NCI-H345 (cell line): ENCODE measurements around the gene MED7.

Source experiments
- DNase-seq: peaks from one replicate; lab custom pipeline; 2025; lab: John Stamatoyannopoulos, UW

MED7 gene

GRCh38 chr5:157162919-157163510 lies 20.4 kb upstream of the MED7 start:
- DNase-seq: no peak

DNA sequence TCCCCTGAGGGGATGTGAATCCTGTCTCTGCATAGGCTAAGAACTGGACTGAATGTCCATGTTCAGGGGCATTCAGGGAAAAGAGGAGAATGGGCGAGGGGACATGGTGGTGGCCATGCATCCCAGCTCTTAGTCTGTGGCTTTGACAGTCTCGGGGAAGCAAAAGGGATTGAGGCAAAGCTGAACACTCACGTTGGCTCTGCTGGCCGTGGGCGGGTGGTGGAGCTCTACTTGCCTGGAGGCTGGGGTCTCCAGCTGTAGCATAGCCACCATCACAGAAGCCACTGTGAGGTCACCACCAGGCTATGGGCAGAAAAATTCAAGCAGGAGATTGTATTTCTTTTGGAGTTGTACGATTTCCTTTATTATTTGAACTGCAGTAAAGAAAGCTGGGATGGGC lies 19.3 kb upstream of the MED7 start:
- DNase-seq: no peak

- DNase-seq: no peak
Measured at GRCh38 chr5:157160001-157160400, 17.3 kb upstream of the MED7 start.

GRCh38 chr5:157159209-157159751 lies 16.6 kb upstream of the MED7 start:
- DNase-seq: no peak

DNA sequence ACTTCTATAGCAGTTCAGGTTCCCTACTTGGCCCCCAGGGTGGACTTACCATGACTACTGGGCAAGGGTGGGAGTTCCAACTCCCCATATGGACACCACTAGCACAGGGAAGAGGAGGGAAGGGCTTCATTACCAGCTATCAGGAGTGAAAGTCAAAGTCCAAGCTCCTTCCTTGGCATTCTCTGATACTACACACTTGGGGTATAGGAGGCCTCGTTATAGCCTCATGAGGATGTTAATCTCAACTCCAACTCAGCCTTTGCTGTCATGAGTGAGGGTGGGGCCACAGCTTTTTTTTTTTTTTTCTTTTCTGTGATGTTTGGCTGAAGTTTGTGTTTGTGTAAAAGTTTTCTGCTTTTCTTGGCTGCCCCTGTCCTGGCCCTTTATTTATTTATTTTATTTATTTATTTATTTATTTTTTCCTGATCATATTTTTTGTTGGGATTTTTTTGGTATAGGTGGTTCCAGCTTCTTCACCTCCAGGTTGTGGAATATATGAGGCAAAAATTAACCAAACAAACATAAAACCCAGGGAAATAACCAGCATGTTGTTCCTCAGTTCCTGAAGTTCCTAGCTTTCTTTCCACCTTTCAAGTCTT lies 14.7 kb upstream of the MED7 start:
- no peak for DNase-seq

GRCh38 chr5:157155297-157155696 lies 12.6 kb upstream of the MED7 start:
- DNase-seq: no peak

- no peak for DNase-seq
Measured at GRCh38 chr5:157150995-157151394, 8.3 kb upstream of the MED7 start.

DNA sequence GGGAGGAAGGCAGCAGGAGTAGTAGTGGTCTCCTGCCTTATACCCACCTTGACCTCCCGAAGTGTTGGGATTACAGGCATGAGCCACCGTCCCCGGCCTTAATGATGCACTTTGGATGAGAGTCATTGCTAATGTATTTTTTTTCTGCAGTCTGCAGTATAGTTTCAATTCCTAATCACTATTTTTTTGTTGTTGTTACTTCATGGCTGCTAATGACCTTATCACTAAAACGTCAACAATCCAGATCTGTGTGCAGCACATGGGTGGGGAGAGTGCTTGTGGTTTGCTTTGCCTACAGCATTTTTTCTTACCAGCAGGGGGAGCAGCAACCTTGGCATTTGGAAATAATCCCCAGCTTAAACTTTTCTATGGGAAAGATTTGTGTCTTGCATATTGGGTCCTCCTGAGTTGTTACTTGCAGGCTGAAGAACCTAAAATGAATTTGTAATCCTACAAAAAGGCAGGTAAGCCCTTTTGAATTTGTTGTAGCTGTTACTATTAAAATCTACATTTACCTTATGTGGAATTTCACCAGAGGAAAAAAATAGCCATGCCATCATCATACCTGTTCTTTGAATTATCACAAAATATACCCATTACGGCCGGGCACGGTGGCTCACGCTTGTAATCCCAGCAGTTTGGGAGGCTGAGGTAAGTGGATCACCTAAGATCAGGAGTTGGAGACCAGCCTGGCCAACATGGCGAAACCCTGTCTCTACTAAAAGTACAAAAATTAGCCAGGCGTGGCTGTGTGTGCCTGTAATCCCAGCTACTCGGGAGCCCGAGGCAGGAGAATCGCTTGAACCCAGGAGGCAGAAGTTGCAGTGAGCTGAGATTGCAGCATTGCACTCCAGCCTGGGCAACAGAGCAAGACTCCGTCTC lies 6.3 kb upstream of the MED7 start:
- DNase-seq: peak; percentile 82

GRCh38 chr5:157143127-157143971 lies 684 bp upstream of the MED7 start:
- DNase-seq: peak; percentile 86

DNA sequence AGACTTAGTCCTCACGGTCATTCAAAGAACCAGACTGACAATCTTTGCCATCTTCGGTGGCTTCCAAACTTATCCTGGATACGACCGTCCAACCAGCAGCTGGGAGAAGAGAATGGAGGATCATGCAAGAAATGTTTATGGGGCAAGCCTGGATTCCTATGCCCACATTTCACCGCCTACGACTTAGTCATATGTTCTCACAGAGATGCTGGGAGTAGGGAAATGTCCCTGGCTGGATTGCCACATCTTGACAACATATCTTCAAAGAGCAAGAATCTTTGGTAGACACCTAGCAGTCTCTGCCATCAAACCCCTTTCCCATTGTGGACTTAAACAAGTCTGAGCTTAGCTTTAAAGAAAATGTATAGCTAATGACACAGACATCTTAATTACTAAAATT lies 5.0 kb downstream of the MED7 start:
- no peak for DNase-seq

- no peak for DNase-seq
Measured at GRCh38 chr5:157132281-157132612, 10.4 kb downstream of the MED7 start.

GRCh38 chr5:157130925-157131324 lies 11.7 kb downstream of the MED7 start:
- DNase-seq: peak; percentile 28

DNA sequence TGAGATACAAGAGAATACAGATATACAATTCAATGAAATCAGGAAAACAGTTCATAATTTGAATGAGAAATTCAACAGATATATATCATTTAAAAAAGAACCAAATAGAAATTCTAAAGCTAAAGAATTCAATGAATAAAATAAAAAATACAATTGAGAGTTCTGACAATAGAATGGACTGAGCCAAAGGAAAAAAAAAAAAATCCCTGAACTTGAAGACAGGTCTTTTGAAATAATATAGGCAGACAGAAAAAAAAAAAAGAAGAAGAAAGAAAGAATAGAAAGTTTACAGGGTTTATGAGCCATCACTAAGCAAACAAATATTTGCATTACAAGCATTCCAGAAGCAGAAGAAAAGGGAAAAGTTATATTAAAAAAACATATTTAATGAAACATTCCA lies 21.0 kb downstream of the MED7 start:
- no peak for DNase-seq

GRCh38 chr5:157120102-157120501 lies 22.6 kb downstream of the MED7 start:
- no peak for DNase-seq

- no peak for DNase-seq
Measured at GRCh38 chr5:157116483-157116954, 26.1 kb downstream of the MED7 start.

DNA sequence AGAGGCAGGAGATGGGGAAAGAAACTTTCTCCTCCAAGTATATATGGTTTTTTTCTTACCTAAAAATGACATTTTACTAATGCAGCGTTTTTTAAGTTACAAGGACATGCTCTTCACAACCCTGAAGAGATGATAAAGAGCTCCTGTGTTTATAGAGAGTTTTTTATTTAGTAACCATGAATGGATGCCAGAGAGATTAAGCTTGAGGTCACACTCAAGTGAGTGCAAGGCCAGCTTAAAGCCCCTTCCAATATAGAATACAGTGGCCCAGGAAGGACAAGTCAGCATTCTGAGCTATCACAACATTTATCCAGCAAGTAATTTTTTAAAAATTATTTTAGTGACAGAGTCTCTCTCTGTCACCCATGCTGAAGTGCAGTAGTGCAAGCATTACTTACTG lies 27.2 kb downstream of the MED7 start:
- no peak for DNase-seq

DNA sequence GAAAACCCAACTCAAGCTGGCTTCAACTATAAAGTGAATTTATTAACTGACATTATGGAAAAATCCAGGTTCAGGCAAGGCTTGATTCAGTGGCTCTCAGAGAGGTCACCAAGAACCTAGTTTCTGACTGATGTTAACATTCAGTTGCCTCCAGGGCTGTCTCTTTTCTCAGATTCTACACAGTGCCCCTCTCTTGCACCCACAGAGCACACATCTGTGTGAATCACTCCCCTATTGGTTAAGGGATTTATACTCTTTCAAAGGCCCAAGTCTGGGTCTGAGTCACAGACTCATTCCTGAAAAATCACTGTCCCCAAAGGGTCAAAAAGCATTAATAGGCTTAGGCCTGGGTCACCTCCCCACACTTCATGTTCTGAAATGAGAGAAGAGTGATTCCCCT lies 27.7 kb downstream of the MED7 start:
- no peak for DNase-seq

DNA sequence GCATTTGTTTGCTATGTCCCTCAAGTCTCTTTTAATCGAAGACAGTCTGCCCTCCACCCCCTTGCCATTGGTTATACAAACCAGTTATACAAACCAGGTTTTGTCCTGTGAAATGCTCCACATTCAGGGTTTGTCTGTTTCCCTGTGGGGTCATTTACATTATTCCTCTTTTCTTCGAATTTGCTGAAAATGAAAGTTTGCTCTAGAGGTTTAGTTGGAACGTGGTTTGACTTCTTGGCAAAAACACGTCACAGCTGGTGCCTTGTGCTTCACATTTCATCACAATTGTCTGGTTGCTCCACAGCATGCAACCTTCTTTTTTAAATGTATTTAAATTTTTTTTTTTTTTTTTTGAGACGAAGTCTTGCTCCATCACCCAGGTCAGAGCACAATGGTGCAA lies 29.7 kb downstream of the MED7 start:
- no peak for DNase-seq

GRCh38 chr5:157109744-157110143 lies 32.9 kb downstream of the MED7 start:
- DNase-seq: no peak

DNA sequence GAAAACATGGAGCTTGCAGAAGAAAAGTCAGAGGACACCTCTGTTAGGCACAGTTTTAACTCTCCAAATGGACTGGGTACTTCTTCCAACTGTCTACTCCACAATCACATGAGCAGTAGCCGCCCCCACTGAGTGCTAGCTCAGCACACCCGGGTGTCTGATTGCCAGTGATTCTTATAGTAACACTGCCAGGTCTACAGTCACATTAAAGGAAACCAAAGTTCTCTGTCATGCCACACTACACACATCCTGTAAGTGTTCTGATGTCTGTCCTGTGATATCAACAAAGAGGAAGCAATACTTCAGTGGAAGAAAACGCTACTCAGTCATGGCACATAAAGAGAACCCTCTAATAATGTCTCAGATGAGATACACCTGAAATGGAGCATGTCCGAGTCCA lies 33.7 kb downstream of the MED7 start, which contains the start of gene HAVCR2:
Gene HAVCR2, minus strand, starts transcription at position 69 of the 400 bp plus-strand sequence. Its CDS starts 61 bp downstream, at position 8.
- DNase-seq: no peak

DNA sequence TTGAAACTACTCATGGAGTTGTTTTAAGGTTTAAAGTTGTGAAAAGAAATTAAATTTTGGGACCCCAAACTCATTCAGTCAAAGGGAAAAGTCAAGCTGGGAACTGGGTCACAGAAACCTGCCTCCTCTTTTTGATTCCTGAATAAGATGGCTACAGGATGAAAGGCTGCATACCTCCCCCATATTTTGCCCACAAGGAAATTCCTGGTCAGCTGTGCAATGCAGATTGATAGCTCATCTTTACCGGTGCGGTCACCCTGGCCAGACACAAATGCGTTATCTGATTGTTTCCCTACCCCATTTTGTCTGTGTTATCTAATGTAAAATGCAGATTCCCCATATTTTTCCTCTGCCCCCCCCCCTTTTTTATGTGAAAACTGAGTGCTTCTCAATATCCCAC lies 35.2 kb downstream of the MED7 start:
- DNase-seq: no peak
